LHCN-M2 (cell line): ENCODE measurements around the gene SLC1A2. TPM values are rescaled to one million over a fixed set of nuclear protein-coding genes. Genes with fewer than 3 reads are reported as not detected.

Source experiments
- DNase-seq: peaks from one replicate; pipeline ENCODE4 v3.0.0-alpha.2; 2012; ENCODE audit warnings: low read depth
- total RNA-seq: library from RNA; depleted of rRNA; stranded (reverse); fragments of >200 nt; gene quantifications from 2 replicates; pipeline ENCODE4 v1.2.3, GENCODE V29; 2014

Gene SLC1A2
- total RNA-seq, 1 experiment from 2014 or later: 0.40 TPM

DNA sequence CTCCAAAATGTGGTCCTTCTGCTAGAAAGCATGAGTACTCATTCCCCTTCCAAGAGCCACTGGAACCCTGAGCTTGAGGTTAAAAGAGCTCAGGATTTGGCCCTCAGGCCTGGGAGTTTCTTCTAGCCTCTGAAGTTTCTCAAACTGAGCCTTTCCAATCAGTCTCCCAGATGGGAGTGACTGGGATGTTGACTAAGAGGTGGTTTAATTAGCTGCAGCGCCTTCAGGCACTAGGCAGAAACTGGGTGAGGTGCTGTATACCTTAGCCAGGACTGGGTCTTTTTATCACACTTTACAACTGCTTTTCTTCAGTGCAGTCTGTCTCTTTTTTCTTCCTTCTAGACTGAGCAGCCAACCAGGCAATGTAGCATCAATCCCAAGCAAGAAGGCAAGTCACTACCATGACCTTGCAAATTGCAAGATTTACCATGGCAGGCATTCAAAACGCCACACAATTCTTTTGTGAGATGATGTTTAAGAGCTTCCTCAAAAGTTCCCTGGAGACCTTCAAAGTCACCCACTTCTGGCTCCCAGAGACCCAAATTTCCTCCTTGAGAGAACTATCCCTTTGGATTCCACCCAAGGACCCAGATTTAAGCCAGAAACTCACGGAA lies 93.0 kb downstream of the SLC1A2 start:
- no peak for DNase-seq

DNA sequence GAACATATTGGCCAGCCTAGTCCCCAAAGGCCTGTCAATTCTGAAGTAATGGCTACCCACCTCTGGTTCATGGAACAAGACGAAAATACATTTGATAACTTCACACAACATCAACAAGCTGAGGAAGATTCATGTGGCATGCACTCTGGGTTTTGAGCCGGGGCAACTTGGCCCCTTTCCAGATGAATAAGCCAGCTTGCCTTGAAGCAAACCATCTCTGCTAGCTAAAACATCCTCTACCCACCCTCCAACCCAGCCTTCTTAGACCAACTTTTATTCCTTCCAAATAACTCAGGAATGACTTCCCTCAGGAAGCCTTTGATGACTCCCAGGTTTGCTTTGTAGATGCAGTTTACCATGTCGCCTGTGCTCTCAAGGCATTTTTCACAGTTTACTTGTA lies 94.4 kb downstream of the SLC1A2 start:
- DNase-seq: peak; percentile 53

DNA sequence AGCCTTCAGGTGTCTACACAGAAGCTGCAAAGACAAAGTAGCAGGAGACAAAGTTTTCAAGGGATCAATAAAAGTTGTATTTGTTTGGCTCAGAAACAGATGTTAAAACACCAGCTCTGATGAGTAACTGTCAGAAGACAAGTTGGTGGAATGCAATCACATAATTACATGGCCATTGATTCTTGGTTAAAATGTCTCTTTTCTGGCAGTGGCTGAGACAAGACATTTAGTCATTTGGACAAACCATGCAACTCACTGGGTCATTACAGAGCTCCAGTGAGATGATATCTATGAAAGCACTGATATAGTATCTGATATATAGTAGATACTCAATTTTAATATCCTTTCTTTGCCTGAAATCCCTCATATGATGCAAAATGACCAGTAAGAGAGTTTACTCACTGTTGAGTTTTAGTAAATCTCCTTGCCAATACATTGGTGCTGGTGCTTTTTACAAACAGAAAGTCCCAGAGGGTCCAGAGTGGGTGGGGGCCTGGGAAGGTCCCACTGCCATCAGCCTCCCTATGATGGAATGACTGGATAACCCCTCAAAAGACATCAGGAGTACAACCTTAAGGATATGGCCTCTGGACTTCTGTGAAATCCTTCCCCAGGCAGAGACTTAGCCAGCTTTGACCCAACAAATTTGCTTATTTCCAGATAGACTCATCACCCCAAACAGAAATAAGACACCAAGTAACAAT lies 95.0 kb downstream of the SLC1A2 start:
- no peak for DNase-seq

GRCh38 chr11:35323076-35323868 lies 96.1 kb downstream of the SLC1A2 start:
- no peak for DNase-seq

DNA sequence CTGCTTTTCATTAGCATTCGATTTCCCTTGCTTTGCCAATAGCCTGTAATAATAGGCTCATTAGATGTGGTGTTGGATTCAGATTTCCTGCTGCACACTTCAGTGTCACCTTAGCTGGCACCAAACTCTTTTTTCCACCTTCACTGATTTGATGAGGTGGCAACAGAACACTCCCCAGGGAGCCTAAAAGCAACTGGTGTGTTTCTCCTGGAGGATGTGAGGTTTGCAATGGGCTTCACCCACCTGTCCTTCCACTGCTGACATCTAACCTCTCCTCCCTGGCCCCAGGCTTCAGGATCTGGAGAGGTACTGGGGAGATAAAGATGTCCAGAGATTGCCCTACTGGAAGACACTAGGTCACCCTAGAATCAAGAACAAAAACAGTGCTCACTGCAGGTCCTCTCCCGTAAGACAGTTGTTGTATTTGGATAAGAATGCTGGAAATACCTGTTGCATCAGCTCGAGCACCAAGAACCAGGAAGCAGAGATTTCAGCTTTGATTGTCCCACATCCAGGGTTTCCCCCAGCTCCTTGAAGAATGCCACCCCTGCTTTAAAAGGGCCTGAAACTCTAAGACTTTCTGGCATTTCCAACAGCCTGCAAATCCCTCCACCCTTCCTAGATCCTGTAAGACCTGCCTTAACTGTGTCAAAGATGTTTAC lies 96.9 kb downstream of the SLC1A2 start:
- peak; percentile 78 for DNase-seq

GRCh38 chr11:35321532-35322317 lies 97.6 kb downstream of the SLC1A2 start:
- DNase-seq: peak; percentile 96

- no peak for DNase-seq
Measured at GRCh38 chr11:35321111-35321510, 98.2 kb downstream of the SLC1A2 start.

GRCh38 chr11:35318977-35319925 lies 100.1 kb downstream of the SLC1A2 start:
- no peak for DNase-seq

GRCh38 chr11:35318309-35318708 lies 101.0 kb downstream of the SLC1A2 start:
- no peak for DNase-seq

- DNase-seq: no peak
Measured at GRCh38 chr11:35317253-35317652, 102.1 kb downstream of the SLC1A2 start.

- DNase-seq: no peak
Measured at GRCh38 chr11:35316161-35316560, 103.2 kb downstream of the SLC1A2 start.

DNA sequence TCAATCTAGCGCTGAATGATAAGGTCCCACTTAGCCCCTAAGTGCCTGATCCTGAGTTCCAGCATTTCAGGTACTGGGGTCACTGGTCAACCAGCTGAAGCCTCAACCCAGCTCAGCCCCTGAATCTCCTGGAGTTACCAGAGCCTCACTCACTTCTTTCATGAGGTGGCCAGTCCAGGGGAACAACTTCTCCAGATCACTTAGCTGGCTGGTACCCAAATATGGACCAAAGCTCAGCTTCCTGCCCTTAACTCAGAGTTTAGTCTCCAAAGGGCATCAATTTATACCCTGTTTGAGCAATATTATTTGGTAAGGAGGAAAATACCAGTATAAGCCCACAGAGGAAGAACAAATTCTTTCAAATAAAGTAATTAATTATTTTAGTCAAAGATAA lies 105.6 kb downstream of the SLC1A2 start:
- DNase-seq: no peak

GRCh38 chr11:35313066-35313759 lies 106.1 kb downstream of the SLC1A2 start:
- no peak for DNase-seq

GRCh38 chr11:35311331-35311730 lies 108.0 kb downstream of the SLC1A2 start:
- no peak for DNase-seq

DNA sequence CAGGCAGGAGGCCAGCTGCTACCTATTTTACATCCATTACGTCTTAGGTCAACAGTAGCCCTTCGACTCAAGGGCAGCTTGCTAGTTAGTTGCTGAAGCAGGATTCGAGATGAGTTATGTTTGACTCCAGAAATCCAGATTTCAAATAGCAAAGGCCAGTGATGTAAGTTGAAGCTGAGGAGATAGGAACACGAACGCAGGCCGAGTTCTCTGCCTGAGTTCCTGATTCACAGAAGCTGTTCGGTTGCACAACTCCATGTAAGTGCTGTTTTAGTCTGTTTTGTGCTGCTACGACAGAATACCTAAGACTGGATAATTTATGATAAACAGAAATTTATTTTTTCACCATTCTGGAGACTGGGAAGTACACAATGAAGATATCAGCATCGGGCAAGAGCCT lies 111.2 kb downstream of the SLC1A2 start:
- DNase-seq: no peak

GRCh38 chr11:35307221-35307621 lies 112.1 kb downstream of the SLC1A2 start:
- DNase-seq: no peak

DNA sequence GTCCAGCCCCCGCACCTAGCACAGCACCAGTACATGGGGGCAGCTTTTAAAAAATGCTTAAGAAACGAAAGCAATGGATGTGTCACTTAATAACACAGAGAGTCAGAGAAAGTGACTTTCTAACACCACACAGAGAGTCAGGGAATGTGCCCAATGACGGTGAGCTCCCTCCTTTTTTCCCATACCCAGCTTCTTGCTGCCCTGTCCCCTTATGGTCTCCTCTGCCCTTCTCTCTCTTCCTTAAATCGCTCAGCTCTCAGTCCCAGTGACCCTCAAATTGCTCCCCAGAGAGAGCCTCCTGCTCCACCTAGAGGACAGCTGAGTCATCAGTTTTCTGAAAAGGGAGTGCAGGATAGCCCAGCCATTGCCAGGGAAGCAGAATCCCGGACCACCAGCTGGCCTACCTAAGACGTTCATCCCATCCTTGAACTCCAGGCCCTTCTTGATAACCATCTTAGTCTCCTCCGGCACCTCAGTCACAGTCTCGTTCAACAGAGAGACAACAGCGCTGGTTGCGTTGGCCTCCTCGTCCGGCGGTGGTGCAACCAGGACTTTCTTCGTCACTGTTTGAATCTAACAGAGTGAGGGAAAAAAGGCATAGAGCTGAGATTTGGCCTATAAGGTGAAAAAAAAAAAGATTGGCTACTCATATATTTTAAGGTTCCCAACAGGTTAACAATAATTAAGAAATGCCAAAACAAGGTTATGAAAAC lies 113.5 kb downstream of the SLC1A2 start:
- peak; percentile 53 for DNase-seq

DNA sequence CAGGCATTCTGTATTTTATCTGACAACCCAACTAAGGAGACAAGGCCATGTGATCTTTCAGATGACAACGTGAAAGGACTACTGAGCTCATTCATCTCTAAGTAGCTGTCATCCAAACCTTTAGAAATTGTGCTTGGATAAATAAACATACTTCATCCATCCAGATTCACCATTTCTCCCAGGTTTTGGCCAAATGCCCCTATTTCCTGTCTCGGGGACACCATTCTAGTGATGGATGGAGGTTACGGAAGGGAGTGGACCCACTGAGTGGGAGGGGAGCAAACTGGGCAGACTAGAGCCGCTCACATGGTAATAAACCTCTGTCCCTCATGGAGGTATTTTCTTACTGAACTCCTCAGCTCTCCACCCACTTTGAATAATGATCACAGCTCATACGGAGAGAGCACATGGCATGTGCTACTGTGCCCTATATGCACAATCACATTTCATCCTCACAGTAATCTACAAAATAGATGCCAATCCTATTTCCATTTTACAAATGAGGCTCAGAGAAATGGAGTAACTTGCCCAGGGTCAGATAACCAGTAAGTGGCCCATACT lies 114.4 kb downstream of the SLC1A2 start:
- DNase-seq: no peak

- DNase-seq: no peak
Measured at GRCh38 chr11:35304386-35304775, 115.0 kb downstream of the SLC1A2 start.
